Measurements from ENCODE around the gene FGL2. TPM values are rescaled to one million over a fixed set of nuclear protein-coding genes. Genes with fewer than 3 reads are reported as not detected.

The FGL2 gene
- total RNA-seq, 1 experiment from 2014 or later = not detected

DNA sequence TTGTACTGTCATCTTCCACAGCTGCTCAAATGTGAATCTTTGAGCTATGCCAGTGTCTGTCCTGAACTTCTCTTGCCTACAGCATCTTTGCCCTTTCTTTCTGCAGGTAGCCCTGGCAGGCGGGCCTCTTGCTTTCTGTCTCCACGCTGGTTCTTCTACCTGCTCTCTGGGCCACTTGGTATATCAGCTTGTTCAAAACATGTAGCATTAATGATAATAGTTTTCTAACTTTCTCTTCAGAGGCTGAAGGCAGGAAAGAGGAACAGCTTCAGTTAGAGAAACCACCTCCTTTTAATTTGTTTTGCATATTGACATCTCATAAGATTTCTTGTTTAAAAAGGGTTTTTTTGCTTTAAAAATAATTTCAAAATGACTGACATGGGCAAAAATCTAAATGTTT, 923 bp upstream of the FGL2 start:
- H2AFZ ChIP-seq (ENCODE audit: low read length) = no peak overlapping the region
- H3K9me3 Mint-ChIP-seq = no peaks in the 10 kb centered on the region
- WGBS (ENCODE audit: extremely low coverage, insufficient read length, low lambda C conversion rate) = no CpG with 5 or more reads among the region's 2 CpGs

More for the DNA sequence above, 923 bp upstream of the FGL2 start:
- Histone ChIP-seq H2BK20ac (ENCODE audit: low read depth, low read length, poor library complexity, severe bottlenecking) (no peak overlapping the region), H3K4ac (ENCODE audit: low read depth, low read length) (no peak overlapping the region), H3K23me2 (ENCODE audit: insufficient read length, low read depth, low read length, poor library complexity, severe bottlenecking) (peaks cover 5% of the 10 kb centered on the region), H4K5ac (ENCODE audit: insufficient read length, low read depth, low read length) (no peak overlapping the region), H3K27me3 (ENCODE audit: insufficient read depth, low read length) (no peaks in the 10 kb centered on the region), H2BK12ac (ENCODE audit: insufficient read length, low read depth, low read length) (no peak overlapping the region), H3K9ac (ENCODE audit: extremely low read depth, insufficient read length, low read length) (no peak overlapping the region), H3K4me1 (ENCODE audit: insufficient read depth, low read length) (peaks cover 2% of the 10 kb centered on the region; the same call in 1 of the 2 replicates), H3K4me2 (ENCODE audit: insufficient read depth, insufficient read length, low read length) (no peak overlapping the region), H2AK5ac (ENCODE audit: insufficient read length, low read length) (no peak overlapping the region), H2BK120ac (ENCODE audit: low read depth, low read length, poor library complexity, severe bottlenecking) (no peak overlapping the region), H3K23ac (ENCODE audit: insufficient read length, low read depth, low read length) (no peak overlapping the region), H4K91ac (ENCODE audit: insufficient read length, low read depth, low read length) (no peak overlapping the region), H3K9me3 (ENCODE audit: control insufficient read depth, low read depth, low read length) (no peaks in the 10 kb centered on the region), H3T11ph (ENCODE audit: low read length) (no peak overlapping the region), H3K56ac (ENCODE audit: insufficient read length, low read depth, low read length) (no peak overlapping the region), H2BK15ac (ENCODE audit: low read depth, low read length) (no peak overlapping the region), H3K79me2 (ENCODE audit: insufficient read depth, low read length) (no peaks in the 10 kb centered on the region), H4K8ac (replicated peaks; ENCODE audit: insufficient read length, low read depth, low read length) (no peak overlapping the region), H2BK5ac (ENCODE audit: insufficient read length, low read length) (no peak overlapping the region), H4K20me1 (ENCODE audit: control insufficient read depth, insufficient read depth, insufficient read length) (no peaks in the 10 kb centered on the region), H3K79me1 (ENCODE audit: insufficient read depth, low read depth, low read length, poor library complexity, severe bottlenecking) (no peaks in the 10 kb centered on the region), H3K18ac (ENCODE audit: insufficient read length, low read depth, low read length) (no peak overlapping the region), H3K27ac (ENCODE audit: insufficient read length, low read depth, low read length) (no peak overlapping the region), H3K14ac (ENCODE audit: insufficient read depth, low read length) (no peak overlapping the region)
- peaks cover 8% of the 10 kb centered on the region for H3K27me3 Mint-ChIP-seq (ENCODE audit: low read depth)
- no peak for TF ChIP-seq CTCF (conservative IDR thresholded peaks at IDR 0.05)
- no peak overlapping the region for H3K27ac Mint-ChIP-seq
- peaks cover 6 to 8% of the 10 kb centered on the region in 2 experiments for H3K4me1 Mint-ChIP-seq
- no peak overlapping the region for H3K4me3 Mint-ChIP-seq
- no peaks in the 10 kb centered on the region for H3K36me3 Mint-ChIP-seq (ENCODE audit: insufficient read depth in 1 of 3, low read depth in 3 of 3)
- no peak for DNase-seq
